Fibroblast of peridontal ligament (primary cell): Measurements from ENCODE around the gene DHRS1.

Experiments
- DNase-seq: peaks from one replicate; pipeline ENCODE4 v3.0.0-alpha.2; 2010; ENCODE audit errors: extremely low read depth

Gene DHRS1

DNA sequence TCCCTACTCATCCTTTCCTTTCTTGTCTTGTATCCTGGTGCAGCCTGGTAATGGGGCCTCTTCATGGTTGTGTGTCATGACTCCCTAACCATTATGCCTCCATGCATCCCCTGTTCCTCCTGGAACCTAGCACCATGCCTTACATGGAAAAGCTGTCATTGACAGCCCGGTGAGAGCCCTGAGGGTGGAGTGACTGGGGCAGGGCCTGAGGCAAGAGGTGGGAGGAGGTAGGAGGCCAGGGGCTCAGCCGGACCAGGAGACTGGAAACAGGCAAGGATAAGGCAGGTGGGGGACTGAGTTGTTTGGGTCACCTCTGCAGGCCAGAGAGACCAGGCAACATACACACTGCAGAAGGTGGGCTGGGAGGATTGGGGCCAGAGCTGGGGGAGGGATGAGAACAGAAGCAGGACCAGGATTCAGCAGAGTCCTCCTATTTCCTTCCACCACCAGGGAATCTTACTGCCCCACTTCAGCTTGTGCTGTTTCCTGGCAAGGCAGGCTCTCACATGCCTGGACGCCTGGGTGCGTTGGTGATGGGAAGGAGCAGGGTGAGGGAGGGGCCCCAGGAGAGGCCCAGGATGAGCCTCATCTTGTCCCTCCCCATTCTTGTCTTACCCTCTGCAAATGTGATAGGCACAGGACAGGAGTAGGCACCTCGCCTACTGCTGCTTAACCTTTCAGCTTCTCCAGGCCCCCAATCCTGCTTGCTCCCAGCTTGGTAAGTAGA lies 10.1 kb upstream of the DHRS1 start, which contains the start of gene LTB4R2:
LTB4R2 (plus strand) TSS at position 603 of the 727 bp plus-strand sequence. CDS start 525 bp downstream, outside the sequence.
- DNase-seq = no peak

DNA sequence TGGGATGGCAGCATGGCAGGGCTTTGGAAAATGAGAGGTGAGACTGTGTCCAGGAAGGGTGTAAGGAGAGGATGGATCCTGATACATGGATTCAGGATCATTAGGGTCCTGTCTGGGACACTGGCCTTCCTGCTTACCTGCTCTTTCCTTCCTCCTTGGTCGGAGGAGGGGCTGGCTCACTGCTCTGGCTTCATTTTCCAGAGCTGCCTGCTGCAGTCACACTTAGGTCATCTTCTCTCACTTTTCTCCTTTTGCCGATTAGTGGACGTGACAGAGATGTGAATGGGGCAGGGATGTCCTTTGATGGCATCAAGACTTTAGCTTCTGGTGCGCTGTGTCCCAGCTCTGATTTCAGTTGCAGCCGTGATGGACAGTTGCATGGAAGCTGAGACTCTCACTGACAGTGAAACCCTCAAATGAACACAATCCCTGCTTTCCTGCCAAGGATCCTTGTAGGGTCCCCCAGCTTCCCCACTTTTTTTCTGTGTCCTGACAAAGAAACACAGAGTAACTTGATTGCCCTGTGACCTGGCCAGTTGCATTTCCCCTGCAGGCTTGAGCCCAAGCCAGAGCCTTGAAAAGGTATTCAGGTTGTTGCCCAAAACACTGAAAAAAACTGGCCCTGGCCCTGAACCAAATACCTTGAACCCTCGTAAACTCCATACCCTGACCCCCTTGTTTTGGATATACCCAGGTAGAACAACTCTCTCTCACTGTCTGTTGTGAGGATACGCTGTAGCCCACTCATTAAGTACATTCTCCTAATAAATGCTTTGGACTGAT lies 9.0 kb upstream of the DHRS1 start:
- DNase-seq = no peak

DNA sequence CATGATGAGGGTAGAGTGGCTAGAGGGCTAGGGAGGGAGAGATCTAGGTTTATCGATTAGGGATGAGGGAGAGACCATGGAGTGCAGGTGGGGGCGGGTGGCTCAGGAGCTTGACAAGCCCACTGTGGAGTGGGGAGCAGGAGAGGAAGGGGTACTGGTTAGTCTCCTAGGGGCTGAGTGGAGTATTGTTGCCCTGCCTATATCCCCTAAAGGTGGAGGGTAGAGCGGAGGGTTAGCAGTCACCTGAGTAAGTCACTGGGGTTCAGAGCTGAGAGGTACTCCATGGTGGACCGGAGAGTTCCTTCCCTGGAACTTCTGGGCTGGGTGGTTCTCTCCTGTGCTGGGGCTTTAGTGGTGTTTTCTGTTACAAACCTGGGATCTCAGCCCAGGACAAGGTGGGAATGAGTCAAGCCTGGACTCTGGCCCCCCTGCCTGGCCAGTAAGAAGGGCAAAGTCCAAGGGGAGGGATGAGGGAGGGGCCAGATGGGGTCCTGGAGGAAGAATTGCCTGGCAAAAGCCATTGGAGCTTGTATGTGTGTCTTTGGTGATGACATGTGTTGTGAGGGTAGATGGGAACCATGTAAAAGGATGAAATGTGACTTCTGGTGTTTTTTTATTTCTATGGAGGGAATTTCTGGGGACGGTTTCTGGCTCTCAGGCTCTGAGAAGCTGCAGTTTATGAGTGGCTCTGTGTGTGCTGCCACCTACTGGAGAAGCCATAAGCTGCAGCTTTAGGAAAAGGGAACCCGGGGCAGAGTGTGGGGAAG lies 8.2 kb upstream of the DHRS1 start, which contains the start of gene CIDEB:
CIDEB (minus strand) TSS at position 403 of the 767 bp plus-strand sequence; CDS start at position 284, 119 bp downstream.
- peak; percentile 60 for DNase-seq

DNA sequence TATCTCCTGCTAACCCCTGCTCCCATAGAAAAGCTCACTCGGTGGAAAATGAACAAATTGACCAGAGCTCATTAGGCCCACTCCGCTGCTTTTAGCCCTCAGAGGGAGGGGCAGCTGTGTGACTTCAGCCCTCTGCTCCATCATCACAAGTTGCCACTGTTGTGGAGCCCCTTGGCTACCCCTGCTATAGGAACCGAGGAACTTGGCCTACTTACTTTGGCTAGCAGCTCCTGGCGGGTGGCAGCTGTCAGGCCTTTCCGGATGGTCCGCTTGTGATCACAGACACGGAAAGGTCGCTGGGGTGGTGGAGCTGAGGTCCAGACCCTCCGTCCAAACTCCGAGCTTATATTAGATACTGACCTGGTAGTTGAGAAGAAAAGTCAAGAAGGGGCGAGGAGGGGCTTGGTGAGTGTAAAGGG lies 7.6 kb upstream of the DHRS1 start:
- no peak for DNase-seq

DNA sequence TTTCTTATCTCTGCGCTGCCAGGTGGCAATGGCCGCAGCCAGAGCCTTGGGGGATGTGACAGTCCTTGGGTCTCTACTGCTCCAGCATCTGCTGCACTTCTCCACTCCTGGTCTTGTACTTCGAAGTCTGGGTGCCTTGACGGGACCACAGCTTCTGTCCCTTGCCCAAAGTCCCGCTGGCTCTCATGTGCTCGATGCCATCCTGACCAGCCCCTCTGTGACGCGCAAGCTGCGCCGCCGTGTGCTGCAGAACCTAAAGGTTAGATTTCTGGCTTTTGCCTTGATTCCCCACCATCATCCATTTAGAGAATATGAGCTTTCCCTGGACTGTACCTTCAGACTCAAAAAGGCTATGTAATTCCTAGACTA lies 4.4 kb upstream of the DHRS1 start:
- DNase-seq = no peak

DNA sequence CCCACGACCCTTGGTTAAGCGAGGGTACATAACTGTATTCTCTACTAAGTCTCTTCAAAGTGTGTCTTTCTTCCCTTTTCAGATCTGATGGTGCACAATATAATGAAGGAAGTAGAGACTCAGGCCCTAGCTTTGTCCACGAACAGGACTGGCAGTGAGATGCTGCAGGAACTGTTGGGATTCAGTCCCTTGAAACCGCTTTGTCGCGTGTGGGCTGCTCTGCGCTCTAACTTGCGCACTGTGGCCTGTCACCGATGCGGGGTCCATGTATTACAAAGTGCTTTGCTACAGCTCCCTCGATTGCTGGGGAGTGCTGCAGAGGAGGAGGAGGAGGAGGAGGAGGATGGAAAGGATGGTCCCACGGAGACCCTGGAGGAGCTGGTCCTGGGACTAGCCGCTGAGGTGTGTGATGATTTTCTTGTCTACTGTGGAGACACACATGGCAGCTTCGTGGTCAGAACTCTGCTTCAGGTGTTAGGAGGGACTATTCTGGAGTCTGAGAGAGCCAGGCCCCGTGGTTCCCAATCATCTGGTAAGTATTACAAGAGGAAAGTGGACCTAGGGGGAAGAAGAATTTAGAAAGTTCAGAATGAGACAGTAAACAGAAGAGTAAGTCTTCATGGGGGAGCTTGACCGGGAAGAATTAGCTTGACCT lies 873 bp upstream of the DHRS1 start:
- DNase-seq = no peak

DNA sequence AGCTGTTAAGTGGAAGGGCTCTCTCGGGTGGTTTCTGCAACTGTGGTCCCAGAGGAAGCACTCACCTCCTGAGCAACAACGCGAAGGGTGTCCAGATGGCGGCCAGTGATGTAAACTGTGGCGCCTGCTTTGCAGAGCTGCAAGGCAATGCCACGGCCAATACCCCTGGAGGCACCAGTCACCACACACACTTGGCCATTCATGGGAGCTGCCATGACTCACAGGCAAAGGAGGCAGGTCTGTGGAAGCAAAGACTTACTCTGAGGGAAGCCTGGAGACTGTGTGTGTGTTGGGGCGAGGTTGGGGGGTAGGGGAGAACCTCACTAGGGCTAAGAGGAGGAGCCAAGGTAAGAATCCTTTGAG lies 707 bp downstream of the DHRS1 start:
- peak; percentile 53 for DNase-seq

DNA sequence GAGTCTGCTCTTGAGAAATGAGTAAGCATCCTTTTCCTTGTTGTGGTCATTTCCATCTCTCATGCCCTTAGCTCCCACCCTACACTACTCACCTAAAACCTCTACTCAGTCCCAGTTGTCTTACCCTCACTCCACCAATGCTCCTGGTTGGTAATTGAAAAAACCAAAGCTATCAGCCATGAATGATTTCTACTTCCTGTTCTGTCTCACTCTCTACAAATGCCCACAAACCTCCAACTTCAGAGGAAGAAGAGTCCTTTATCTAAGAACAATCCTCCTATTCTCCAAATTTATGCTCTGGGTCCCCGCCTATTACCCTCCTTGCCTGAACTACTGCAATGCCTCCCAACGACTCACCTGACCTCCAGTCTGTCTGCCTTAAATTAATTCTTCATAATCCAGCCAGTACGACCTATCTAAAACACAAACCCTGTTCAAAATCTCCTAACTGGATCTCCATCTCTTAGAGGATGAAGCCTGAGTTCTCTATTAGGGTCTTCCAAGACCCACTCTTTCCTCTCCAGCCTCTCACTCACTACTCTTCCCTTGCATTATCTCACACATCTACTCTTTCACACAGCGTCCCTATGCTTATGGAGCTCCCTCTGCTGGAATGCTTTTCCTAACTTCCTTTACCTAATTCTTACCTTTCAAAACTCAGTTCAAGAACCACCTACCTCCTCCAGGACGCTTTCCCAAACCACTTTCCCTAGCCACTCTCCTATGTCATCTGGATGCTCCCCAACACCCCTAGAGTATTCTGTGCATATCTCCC lies 2.2 kb downstream of the DHRS1 start:
- DNase-seq = peak; percentile 37

DNA sequence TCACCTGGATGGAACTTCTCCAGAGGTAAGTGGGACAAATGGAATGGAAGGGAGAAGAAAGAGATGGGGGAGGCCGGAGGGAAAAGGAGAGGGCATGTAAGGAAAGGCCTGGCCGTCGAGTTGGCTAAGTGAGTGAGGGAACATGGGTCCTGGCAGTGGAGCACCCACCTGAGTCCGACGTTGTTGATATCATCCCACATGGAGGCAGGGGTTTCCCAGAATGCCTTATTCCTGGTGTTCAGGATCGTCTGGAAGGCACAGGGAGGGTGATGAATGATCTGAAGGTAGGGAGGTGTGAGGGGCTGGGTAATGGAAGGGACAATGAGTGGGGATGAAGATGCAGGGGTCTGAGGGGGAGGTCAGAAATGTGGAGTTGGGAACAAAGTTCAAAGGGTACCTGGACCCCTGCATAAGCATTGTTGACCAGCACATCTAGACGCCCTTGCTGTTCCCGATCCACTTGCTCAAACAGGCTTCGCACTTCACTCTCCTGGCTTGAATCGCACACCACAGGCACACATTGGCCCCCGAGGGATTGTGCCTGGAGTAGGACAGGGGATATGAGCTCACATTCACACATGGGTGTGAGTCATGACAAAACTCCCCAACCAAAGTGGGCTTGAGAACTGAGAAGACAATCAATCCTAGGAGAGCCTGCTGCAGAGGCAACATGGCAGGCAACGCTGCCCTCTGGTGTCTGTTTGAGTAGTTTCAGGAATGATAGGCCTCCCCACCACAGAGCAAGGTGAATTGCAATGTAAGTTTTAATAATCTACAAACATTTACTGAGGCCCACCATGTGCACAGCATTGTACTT lies 3.0 kb downstream of the DHRS1 start:
- peak; percentile 93 for DNase-seq

DNA sequence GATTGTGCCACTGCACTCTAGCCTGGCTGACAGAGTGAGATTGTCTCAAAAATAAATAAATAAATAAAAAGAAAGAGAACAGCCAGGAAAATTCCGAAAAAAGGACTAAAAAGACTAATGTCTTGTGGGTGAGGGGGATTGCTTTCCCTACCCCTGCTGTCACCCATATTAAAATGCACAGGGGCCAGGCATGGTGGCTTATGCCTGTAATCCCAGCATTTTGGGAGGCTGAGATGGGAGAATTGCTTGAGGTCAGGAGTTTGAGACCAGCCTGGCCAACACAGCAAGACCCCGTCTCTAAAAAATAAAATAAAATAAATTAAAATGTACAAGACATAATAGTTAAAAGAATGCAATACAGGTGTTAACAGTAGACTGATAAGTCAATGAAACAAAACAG lies 6.1 kb downstream of the DHRS1 start:
- no peak for DNase-seq

DNA sequence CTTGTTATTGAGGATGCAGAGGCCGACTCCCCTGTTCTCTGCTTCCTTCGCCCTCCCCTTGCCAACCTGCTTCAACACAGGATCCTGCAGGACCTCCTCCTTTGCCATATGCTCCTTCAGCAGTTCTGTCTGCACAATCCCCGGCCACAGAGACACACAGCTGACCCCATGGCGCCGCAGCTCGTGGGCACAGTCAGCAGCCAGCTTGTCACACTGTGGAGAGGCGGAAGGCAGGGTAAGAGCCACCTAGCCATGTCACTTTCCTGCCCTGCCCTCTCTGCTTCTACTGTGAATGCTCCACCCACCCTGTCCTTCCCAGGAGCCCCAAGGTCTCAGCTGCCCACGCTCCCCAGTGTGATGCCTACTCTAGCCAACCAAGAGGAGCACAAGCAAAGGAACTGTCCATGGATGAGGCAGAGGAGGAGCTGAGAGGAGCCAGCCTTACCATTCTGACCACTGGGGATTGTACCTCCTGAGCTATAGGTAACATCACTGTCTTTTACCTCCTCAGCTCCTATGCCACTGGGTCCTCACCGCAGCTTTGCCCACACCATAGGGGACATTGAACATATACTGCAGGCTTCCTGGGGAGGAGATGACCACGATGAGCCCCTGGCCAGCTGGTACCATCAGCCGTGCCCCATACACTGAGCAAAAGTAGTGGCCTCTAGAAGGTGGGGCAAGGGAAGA lies 7.3 kb downstream of the DHRS1 start:
- no peak for DNase-seq

DNA sequence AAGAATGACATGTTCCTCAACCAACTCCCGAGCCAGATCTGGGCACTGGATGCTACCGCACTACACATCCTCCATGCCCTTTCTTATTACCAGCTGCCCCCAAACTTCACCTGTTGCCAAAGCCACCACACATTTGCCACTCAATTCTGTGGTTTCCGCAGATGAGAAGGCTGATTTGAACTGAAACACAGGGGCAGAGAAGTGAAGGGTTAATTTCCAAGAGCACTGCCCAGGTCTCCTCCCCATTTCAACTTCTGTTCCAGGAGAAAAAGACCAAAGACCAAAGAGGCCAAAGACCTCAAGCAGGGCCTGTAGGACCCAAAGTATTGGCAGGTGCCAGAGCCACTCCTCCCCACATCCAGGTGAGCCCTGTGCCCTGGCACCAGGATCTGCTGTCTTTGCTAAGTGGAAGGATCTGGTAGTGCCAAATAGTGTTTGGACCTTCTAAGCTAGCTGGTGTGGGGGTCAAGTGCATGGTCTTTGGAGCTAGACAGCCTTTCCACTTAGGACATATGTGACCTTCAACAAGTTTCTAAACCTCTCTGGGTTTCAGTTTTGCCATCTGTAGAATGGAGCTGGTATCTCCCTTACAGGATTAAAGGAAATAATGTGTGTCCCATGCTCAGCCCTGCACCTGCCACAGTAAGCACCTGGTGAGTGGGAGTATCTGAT lies 8.0 kb downstream of the DHRS1 start:
- no peak for DNase-seq

DNA sequence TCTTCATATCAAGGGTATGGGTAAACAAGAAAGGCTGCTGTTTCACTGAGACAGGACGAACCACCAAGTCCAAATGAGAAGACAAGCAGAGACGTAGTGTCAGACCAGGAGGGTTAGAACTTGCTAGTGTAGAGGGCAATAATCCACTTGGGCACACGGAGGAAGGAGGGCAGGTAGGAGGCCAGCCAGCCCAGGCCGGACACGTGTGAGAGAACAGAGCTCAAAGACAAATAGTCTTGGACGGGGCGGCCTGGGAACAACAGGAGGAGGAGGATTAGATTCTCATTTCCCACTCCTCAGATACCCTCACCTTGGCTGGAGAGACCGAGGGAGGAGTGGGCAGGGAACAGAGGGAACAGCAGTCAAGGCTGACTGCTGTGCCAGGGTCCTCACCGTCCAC lies 8.8 kb downstream of the DHRS1 start:
- DNase-seq = no peak

DNA sequence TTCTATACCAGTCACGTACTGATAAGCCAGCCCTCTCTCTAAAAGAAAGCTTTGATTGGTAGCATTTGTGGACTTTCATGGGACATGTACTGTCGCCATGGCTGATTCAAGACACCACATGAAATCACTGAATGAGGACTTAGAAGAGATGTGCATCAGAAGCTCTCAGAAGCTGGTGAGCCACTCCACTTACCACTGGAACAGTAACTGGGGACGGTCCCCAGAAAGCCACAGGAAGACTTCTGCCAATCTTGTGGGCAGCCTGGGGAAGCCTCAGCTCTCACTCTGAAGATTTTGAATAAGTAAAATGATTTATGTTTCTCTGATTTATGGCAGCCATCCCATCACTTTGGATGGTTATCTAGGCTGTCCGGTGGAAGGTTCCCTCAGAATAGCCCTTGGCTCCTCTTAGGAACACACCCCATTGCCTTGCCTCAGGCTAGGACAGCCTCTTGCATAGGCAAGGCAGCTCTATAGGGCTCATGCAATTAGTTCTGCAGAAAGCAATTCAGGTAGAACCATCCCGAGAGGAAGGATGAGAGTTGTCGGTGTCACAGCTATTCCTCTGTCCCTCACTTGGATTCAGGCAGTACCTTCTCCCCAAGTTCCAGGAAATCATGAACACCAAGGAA lies 9.8 kb downstream of the DHRS1 start:
- DNase-seq = no peak

DNA sequence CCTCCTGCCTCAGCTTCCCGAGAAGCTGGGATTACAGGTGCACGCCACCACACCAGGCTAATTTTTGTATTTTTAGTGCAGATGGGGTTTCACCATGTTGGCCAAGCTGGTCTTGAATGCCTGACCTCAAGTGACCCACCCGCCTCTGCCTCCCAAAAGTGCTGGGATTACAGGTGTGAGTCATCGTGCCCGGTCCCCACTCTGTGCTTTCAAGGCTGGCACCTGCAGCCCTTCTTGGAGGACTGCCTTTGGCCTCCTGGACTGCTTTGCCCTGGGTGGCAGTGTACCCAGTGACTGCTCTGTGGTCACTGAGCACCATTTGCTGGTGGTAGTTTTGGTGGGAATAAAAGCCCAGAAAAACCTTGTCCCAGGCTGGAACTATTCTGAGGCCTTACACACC lies 12.6 kb downstream of the DHRS1 start:
- no peak for DNase-seq

DNA sequence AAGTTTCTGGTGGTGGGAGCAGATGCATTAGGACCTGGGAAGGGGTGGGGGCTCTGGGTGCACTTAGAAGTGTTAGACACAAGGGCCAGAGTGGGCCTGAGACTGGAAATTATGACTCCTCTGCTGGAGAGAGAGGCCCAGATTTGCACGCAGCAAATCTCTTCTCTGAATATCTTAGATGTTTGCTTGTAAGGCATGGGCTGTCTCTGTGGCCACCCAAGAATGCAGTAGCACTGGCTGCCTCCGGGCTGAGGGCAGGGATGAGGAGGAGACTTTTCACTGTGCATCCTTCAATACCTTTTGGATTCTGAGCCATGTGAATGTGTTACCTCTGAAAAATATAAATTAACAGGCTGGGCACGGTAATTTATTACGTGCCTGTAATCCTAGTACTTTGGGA lies 14.2 kb downstream of the DHRS1 start:
- peak; percentile 33 for DNase-seq

DNA sequence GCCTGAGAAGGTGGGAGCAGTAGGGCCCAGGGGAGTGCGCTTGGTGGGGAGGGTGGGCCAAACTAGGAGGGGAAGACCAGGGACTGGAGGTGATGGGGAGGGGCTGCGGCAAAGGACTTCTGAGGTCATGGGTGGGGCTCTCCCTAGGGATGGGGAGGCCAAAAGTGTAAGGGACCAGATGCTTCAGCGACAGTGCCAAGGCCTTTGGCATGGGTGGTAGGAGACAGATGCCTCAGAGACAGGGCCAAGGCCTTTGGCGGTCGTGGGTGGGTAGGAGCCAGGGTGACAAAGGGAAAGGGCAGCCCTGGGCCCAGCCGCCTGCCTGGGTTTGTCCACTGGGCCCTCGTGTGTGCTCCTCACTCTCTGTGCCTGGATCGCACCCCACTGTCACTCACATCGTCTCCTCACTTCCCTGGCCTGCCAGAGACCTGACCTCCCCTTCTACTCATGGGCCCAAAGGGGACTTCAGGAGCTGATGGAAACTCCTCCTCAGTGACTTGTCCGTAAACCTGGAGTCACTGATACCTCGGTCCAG lies 15.0 kb downstream of the DHRS1 start:
- no peak for DNase-seq

DNA sequence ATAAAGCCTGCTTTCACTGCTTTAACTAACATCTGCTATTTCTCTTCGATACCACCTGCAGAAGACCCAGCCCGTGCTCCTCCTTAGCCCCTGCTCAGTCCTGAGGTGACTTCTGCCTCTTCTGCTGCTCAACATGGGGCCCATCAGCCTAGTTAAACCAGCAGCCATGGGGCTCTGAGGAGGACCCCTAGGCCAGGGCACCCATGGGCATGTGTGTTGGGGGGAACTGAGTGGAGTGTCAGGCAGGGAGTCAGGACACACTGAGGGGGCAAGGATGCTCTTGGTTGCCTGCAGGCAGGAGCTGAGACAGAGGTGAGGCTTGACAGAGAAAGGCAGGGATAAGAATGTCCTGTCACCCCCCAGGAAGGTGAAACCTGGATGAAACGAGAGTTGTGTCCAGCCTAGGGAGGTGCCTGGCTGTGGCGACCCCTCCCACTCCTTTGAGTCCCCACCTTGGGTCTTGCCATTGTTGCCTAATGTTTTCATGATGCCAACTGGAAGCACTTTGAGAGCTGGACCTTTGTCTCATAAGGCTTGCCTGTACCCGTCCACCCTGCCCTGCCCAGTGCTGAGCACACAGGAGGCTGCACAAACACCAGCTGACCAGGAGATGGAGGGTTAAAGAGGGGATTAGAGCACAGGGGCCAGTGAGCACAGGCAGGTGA lies 15.7 kb downstream of the DHRS1 start:
- no peak for DNase-seq
